NB4 (cell line): ENCODE measurements around the gene MBNL2.
A peak's percentile ranks its signal among the peaks of the same experiment; 100 is the strongest.

ENCODE experiments used
- DNase-seq: peaks from one replicate; pipeline ENCODE4 v3.0.0; 2010; ENCODE audit warnings: low read depth
- H3K4me3 ChIP-seq: one replicate; pipeline ENCODE4 v1.5.1; 2011; ENCODE audit warnings: mild to moderate bottlenecking, low read depth, low read length, moderate library complexity
- MYC ChIP-seq: IDR thresholded peaks from 2 replicates; pipeline ENCODE4 v1.6.1; 2011; ENCODE audit warnings: low read depth, low read length
- POLR2A ChIP-seq: IDR thresholded peaks from 2 replicates; pipeline ENCODE4 v1.6.1; 2011; ENCODE audit warnings: mild to moderate bottlenecking; ENCODE audit not compliant: insufficient read length; ENCODE audit errors: extremely low read depth
- TF ChIP-seq, protein P1 (sequence below): IDR thresholded peaks from one replicate; pipeline ENCODE4 v1.5.1; 2012; ENCODE audit warnings: low read depth, low read length
- TF ChIP-seq, protein P2 (sequence below): IDR thresholded peaks from 2 replicates; pipeline ENCODE4 v1.6.1; 2011; ENCODE audit warnings: low read depth, low read length

Gene MBNL2

DNA sequence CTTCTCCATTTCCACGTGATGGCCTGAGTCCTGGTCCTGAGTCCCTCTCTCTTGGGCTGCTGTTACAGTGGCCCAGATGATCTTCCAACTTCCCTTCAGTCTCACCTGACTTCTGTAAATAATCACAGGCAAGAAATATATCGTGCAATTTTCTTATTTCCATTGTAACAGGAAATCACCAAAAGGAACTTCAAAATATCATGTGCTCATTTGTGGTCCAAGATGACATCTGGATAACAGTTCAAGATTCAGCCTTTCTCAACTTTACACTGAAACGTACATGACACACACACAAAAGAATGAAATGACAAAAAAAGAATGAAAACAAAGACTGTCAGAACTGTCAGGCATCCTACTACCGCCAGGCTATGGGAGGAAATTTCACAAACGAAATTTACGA lies 189.9 kb downstream of the MBNL2 start:
- no peak overlapping the region for H3K4me3 ChIP-seq
- no peak for DNase-seq
- no peak for TF ChIP-seq POLR2A
- TF ChIP-seq, protein P1, sequence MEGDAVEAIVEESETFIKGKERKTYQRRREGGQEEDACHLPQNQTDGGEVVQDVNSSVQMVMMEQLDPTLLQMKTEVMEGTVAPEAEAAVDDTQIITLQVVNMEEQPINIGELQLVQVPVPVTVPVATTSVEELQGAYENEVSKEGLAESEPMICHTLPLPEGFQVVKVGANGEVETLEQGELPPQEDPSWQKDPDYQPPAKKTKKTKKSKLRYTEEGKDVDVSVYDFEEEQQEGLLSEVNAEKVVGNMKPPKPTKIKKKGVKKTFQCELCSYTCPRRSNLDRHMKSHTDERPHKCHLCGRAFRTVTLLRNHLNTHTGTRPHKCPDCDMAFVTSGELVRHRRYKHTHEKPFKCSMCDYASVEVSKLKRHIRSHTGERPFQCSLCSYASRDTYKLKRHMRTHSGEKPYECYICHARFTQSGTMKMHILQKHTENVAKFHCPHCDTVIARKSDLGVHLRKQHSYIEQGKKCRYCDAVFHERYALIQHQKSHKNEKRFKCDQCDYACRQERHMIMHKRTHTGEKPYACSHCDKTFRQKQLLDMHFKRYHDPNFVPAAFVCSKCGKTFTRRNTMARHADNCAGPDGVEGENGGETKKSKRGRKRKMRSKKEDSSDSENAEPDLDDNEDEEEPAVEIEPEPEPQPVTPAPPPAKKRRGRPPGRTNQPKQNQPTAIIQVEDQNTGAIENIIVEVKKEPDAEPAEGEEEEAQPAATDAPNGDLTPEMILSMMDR: no peak
- TF ChIP-seq MYC: no peak
- TF ChIP-seq, protein P2, sequence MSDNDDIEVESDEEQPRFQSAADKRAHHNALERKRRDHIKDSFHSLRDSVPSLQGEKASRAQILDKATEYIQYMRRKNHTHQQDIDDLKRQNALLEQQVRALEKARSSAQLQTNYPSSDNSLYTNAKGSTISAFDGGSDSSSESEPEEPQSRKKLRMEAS: no peak

DNA sequence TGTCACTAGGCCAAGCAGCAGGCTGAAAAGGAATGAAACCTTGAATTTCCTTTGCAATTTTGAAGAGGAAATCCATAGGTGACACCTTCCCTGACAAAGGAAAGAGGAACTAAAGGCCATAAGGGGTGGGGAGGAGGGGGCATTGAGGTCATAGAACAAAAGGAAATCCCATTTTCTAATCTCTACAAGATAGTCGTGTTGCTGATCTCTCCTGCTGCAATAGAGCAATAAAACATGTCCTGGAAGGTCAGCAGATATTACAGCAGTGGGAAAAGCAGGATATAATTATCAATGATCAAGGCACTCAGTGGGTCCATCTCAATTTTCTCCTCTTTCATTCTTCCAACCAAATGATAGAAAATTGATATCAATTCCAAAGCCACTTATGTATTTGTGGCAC lies 191.6 kb downstream of the MBNL2 start:
- TF ChIP-seq POLR2A: no peak
- TF ChIP-seq, protein P1: no peak
- no peak for TF ChIP-seq MYC
- TF ChIP-seq, protein P2: no peak
- no peak overlapping the region for H3K4me3 ChIP-seq
- peak; percentile 54 for DNase-seq

GRCh38 chr13:97414392-97414791 lies 192.3 kb downstream of the MBNL2 start:
- no peak overlapping the region for H3K4me3 ChIP-seq
- DNase-seq: no peak
- TF ChIP-seq, protein P1: no peak
- no peak for TF ChIP-seq POLR2A
- TF ChIP-seq, protein P2: no peak
- no peak for TF ChIP-seq MYC

DNA sequence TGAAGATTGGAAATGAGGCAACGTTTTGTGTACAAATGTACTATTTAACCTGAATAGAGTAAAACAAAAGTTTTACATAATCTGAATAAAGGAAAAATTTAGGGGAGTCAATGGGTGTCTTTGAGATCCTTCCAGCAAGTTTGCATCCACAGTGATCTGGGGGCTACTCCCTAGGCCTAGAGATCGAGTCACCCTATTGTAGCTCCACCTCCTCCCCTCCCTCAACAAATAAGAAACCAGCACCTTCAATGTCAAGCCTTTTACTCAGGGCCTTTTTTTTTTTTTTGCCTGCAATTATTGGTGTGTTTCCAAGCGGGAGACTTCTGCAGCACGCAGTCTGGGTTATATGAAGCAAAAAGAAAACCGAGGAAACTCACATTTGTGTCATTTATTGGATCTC lies 195.6 kb downstream of the MBNL2 start:
- TF ChIP-seq POLR2A (no peak), MYC (no peak)
- TF ChIP-seq, protein P2: no peak
- TF ChIP-seq, protein P1: no peak
- DNase-seq: no peak
- H3K4me3 ChIP-seq: no peak overlapping the region

DNA sequence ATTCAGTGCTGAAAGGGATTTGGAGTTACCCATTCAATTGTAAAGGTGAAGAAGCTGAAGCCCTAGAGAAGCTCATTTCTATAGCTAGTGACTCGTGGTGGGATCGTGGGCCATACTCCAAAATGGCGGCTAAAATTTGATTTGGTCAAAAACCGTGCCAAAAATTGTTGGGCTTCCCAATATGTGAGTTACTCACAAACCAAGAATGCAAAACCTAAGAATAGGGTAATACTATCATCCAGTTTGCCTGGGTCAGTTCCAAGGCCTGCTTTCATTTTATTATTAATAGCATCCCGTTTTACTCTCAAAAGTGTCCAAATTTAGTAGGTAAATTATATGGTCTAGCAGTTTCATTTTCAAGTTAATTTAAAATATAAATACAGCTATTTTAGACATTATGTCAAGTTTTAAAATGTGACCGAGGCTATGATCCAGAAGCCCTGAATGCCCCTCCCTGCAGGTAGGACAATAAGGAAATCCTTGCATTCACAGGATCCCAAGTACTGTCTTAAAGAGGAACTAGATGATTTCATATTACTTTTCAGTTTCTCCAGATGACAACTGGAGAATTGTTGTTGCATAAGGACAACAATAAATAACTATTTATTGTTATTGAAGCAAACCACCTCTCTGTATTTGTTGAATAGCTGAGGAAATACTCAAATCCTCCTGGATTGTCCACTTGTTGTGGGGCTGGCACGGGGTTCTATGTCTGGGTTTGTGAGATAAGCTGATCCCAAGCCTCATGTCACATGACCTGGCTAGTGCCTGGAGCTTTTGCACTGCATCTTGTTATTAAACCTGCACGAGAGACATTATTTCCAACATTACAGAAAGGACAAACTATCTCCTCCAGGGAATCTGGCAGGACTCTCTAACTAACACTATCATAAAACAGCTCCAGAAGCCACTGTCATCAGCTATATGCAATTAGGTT lies 200.3 kb downstream of the MBNL2 start:
- no peak overlapping the region for H3K4me3 ChIP-seq
- DNase-seq: no peak

More for the DNA sequence above, 200.3 kb downstream of the MBNL2 start:
- TF ChIP-seq, protein P1: no peak
- TF ChIP-seq POLR2A (no peak), MYC (no peak)
- TF ChIP-seq, protein P2: no peak
